OCI-LY1 (cell line): ENCODE data around the gene CHID1.

ENCODE experiments used
- H2AFZ ChIP-seq: fragments of 200-600 bp; sonication (generic), shearing (Covaris generic); 2 replicates; pipeline ENCODE4 v1.6.0; 2014; ENCODE audit warnings: antibody characterized with exemption, mild to moderate bottlenecking, low read length
- H3F3A ChIP-seq: fragments of 200-600 bp; sonication (generic), shearing (Covaris generic); 2 replicates; pipeline ENCODE4 v1.6.0; 2014; ENCODE audit warnings: mild to moderate bottlenecking, antibody characterized with exemption, low read length, moderate library complexity; ENCODE audit not compliant: insufficient read depth
- H3K27ac ChIP-seq: fragments of 200-600 bp; sonication (generic); 2 replicates; pipeline ENCODE4 v1.5.1; 2014; ENCODE audit warnings: low read length, mixed run types, mild to moderate bottlenecking, low read depth; ENCODE audit not compliant: poor library complexity, severe bottlenecking
- H3K27me3 ChIP-seq: fragments of 200-600 bp; sonication (generic); 2 replicates; pipeline ENCODE4 v1.6.0; 2014; ENCODE audit warnings: antibody characterized with exemption, mild to moderate bottlenecking, low read length, moderate library complexity; ENCODE audit not compliant: insufficient read depth
- H3K36me3 ChIP-seq: fragments of 200-600 bp; sonication (generic); 2 replicates; pipeline ENCODE4 v1.6.1; 2014; ENCODE audit warnings: mild to moderate bottlenecking, antibody characterized with exemption, low read length, moderate library complexity, mixed read lengths; ENCODE audit not compliant: insufficient read depth
- H3K4me1 ChIP-seq: fragments of 200-600 bp; sonication (generic); 2 replicates; pipeline ENCODE4 v1.5.1; 2014; ENCODE audit warnings: mild to moderate bottlenecking, low read length, moderate library complexity; ENCODE audit not compliant: insufficient read depth, severe bottlenecking
- H3K4me2 ChIP-seq: fragments of 200-600 bp; sonication (generic), shearing (Covaris generic); 2 replicates; pipeline ENCODE4 v1.6.1; 2014; ENCODE audit warnings: low read length
- H3K4me3 ChIP-seq: fragments of 200-600 bp; sonication (generic); 2 replicates; pipeline ENCODE4 v1.5.1; 2014; ENCODE audit warnings: low read length, low read depth, mild to moderate bottlenecking, mixed read lengths; ENCODE audit not compliant: poor library complexity, severe bottlenecking
- H3K79me2 ChIP-seq: fragments of 200-600 bp; shearing (Covaris generic); 2 replicates; pipeline ENCODE4 v1.6.1; 2016; ENCODE audit warnings: mixed run types, low read length, mixed read lengths; ENCODE audit not compliant: insufficient read depth
- H3K9ac ChIP-seq: fragments of 200-600 bp; sonication (generic), shearing (Covaris generic); 2 replicates; pipeline ENCODE4 v1.6.1; 2014; ENCODE audit warnings: mild to moderate bottlenecking, low read length, mixed read lengths
- H3K9me2 ChIP-seq: fragments of 200-600 bp; sonication (generic), shearing (Covaris generic); 2 replicates; pipeline ENCODE4 v1.6.1; 2014; ENCODE audit warnings: low read depth, mild to moderate bottlenecking, low read length, mixed read lengths
- H3K9me3 ChIP-seq: fragments of 200-600 bp; shearing (Covaris generic); 2 replicates; pipeline ENCODE4 v1.6.1; 2014; ENCODE audit warnings: low read length, mixed read lengths
- H4K20me1 ChIP-seq: fragments of 200-600 bp; sonication (generic), shearing (Covaris generic); 2 replicates; pipeline ENCODE4 v1.6.0; 2016; ENCODE audit warnings: mild to moderate bottlenecking, low read length; ENCODE audit not compliant: insufficient read depth
- EZH2 ChIP-seq: fragments of 200-600 bp; sonication (generic), shearing (Covaris generic); IDR thresholded peaks from 2 replicates; pipeline ENCODE4 v1.8.0; 2017; ENCODE audit warnings: borderline replicate concordance, mixed run types, mild to moderate bottlenecking, antibody characterized with exemption, low read length, moderate library complexity, mixed read lengths
- TF ChIP-seq, protein P1 (sequence below): fragments of 200-600 bp; sonication (generic), shearing (Covaris generic); IDR thresholded peaks from 2 replicates; pipeline ENCODE4 v1.5.1; 2017; ENCODE audit warnings: mild to moderate bottlenecking, antibody characterized with exemption, low read length, moderate library complexity, mixed read lengths

Gene CHID1

DNA sequence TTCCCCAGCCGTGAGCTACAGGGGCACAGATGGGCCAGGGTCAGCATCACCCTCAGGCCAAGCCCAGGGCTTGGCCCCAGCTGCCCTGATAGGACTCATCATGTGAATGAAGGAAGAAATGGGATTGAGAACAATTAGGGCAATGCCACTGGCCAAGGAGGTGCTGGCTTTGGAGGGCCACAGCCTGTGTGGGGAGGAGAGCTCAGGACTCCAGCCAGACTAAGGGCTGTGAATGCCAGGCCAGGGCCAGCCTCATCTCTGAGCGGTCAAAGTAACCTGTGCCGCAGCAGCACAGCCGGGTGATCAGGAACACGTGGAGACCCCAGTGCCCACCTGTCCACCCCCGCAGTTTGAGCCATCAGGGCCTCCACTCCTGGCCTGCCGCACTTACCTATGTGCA, 10.1 kb downstream of the CHID1 start:
- Histone ChIP-seq H3F3A (no peaks in the 10 kb centered on the region), H3K27me3 (no peaks in the 10 kb centered on the region), H3K9ac (no peak overlapping the region), H4K20me1 (no peaks in the 10 kb centered on the region), H3K9me2 (no peaks in the 10 kb centered on the region), H3K4me3 (no peak overlapping the region), H3K79me2 (no peaks in the 10 kb centered on the region), H3K9me3 (no peaks in the 10 kb centered on the region), H3K4me2 (no peak overlapping the region), H2AFZ (no peak overlapping the region), H3K27ac (no peak overlapping the region), H3K36me3 (peaks cover 73% of the 10 kb centered on the region), H3K4me1 (no peaks in the 10 kb centered on the region)
- TF ChIP-seq, protein P1, sequence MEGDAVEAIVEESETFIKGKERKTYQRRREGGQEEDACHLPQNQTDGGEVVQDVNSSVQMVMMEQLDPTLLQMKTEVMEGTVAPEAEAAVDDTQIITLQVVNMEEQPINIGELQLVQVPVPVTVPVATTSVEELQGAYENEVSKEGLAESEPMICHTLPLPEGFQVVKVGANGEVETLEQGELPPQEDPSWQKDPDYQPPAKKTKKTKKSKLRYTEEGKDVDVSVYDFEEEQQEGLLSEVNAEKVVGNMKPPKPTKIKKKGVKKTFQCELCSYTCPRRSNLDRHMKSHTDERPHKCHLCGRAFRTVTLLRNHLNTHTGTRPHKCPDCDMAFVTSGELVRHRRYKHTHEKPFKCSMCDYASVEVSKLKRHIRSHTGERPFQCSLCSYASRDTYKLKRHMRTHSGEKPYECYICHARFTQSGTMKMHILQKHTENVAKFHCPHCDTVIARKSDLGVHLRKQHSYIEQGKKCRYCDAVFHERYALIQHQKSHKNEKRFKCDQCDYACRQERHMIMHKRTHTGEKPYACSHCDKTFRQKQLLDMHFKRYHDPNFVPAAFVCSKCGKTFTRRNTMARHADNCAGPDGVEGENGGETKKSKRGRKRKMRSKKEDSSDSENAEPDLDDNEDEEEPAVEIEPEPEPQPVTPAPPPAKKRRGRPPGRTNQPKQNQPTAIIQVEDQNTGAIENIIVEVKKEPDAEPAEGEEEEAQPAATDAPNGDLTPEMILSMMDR, result no peak
- no peak for TF ChIP-seq EZH2

DNA sequence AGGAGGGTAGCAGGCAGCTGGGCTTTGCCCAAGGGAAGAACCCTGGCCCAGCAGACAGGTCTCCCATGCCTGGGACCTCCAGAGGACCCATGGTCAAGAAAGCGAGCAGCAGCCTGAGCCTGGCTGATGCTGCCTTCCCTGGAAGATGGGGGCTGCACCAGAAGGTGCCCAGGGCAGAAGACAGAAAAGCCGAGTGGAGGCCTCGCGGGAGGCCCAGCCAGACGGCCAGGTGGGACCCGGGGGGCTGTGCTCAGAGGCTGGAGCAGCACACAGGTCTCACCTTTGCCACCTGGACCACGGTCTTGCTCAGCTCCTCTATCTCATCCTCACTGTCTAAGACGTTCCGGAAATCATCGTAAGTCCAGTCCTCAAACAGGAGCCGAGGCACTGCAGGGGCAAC, 10.9 kb downstream of the CHID1 start:
- Histone ChIP-seq H3K36me3 (peaks cover 69% of the 10 kb centered on the region), H3K79me2 (no peaks in the 10 kb centered on the region)
- TF ChIP-seq, protein P1, result no peak
- TF ChIP-seq EZH2, result no peak

DNA sequence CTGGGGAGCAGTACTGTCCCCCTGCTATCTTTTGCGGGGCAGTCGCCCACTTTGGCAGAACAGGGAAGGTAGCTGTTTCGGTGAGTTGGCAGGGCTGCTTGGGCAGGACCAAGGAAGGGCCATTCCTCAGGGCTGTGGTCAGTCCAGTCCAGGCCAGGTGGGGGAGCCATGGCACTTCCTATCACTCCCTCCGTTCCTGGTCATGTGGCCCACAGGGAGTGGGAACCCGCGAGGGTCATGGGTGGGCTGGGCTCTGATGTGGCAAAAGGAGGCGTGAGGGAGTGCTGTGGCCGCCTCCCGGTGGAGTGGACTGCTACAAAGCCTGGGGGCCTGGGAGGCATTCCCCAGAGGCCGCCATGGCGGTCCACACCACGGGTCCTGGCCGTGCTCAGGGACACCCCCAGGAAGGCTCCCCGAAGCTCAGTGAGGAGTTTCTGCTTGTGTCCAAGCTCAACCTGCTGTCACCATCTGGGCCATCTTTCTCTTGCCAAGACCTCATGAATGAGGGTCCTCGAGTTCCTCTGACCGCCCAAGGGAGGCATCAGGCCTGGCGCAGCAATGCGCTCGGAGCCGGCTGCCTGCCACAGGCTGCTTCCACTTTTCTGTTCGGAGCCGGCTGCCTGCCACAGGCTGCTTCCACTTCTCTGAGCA, 11.9 kb downstream of the CHID1 start:
- Histone ChIP-seq H3K27me3 (no peaks in the 10 kb centered on the region), H3K36me3 (peaks cover 58% of the 10 kb centered on the region), H3K9ac (no peak overlapping the region), H3K79me2 (no peaks in the 10 kb centered on the region), H3K9me3 (no peaks in the 10 kb centered on the region), H3K4me2 (no peak overlapping the region), H3K9me2 (no peaks in the 10 kb centered on the region), H3F3A (no peaks in the 10 kb centered on the region), H3K4me3 (no peak overlapping the region), H3K4me1 (no peaks in the 10 kb centered on the region), H4K20me1 (no peaks in the 10 kb centered on the region), H2AFZ (no peak overlapping the region), H3K27ac (no peak overlapping the region)
- TF ChIP-seq, protein P1, result no peak
- TF ChIP-seq EZH2, result no peak

More for the DNA sequence above, 10.9 kb downstream of the CHID1 start:
- H3F3A ChIP-seq, result no peaks in the 10 kb centered on the region
- H3K4me1 ChIP-seq, result no peaks in the 10 kb centered on the region
- H3K9me2 ChIP-seq, result no peaks in the 10 kb centered on the region
- no peaks in the 10 kb centered on the region for H4K20me1 ChIP-seq
- H3K27me3 ChIP-seq, result no peaks in the 10 kb centered on the region
- no peak overlapping the region for H3K9ac ChIP-seq
- H3K4me3 ChIP-seq, result no peak overlapping the region
- H3K4me2 ChIP-seq, result no peak overlapping the region
- H2AFZ ChIP-seq, result no peak overlapping the region
- no peaks in the 10 kb centered on the region for H3K9me3 ChIP-seq
- no peak overlapping the region for H3K27ac ChIP-seq
